Cardiac fibroblast (primary cell): Measurements from ENCODE around the gene C8G.

Experiments
- DNase-seq, 2 donors: peaks; one replicate each; pipeline versions ENCODE4 v3.0.0 to v3.0.0-alpha.2; 2010; ENCODE audit warnings: low read depth in 2 of 2
- H3K4me3 ChIP-seq, 2 donors: replicated peaks in 1 of 2; 1 replicate in 1 of 2; 2 replicates in 1 of 2; pipeline ENCODE4 v1.5.1; 2011; ENCODE audit warnings: low read depth in 2 of 2, low read length in 2 of 2, mild to moderate bottlenecking in 2 of 2, moderate library complexity in 1 of 2
- CTCF ChIP-seq: IDR thresholded peaks from one replicate; pipeline ENCODE4 v1.5.1; 2011; ENCODE audit warnings: low read depth, mild to moderate bottlenecking, low read length, inconsistent platforms

C8G gene

GRCh38 chr9:136920734-136921231, 24.3 kb upstream of the C8G start:
- TF ChIP-seq CTCF: no peak
- H3K4me3 ChIP-seq: no peak overlapping the region
- DNase-seq: no peak

- no peak for DNase-seq
- TF ChIP-seq CTCF: no peak
Measured at GRCh38 chr9:136921307-136921706, 23.7 kb upstream of the C8G start.

GRCh38 chr9:136921718-136922117, 23.3 kb upstream of the C8G start:
- no peak overlapping the region for H3K4me3 ChIP-seq
- no peak for DNase-seq
- no peak for TF ChIP-seq CTCF

More at GRCh38 chr9:136921307-136921706, 23.7 kb upstream of the C8G start:
- no peak overlapping the region for H3K4me3 ChIP-seq

GRCh38 chr9:136922540-136922939, 22.5 kb upstream of the C8G start:
- no peak for TF ChIP-seq CTCF
- no peak overlapping the region for H3K4me3 ChIP-seq
- DNase-seq: no peak

- TF ChIP-seq CTCF: no peak
- DNase-seq: no peak
- H3K4me3 ChIP-seq: no peak overlapping the region
Measured at GRCh38 chr9:136923881-136924280, 21.2 kb upstream of the C8G start.

- no peak for TF ChIP-seq CTCF
- no peak for DNase-seq
- H3K4me3 ChIP-seq: no peak overlapping the region
Measured at GRCh38 chr9:136925414-136926153, 19.5 kb upstream of the C8G start.
